Stimulated activated CD8-positive, alpha-beta memory T cell treated with anti-CD3 and anti-CD28 coated beads, Interleukin-2, amount 100 ng/mL, for 48 hours (primary cell): ENCODE measurements around the gene ARPC5L.

ENCODE experiments used
- DNase-seq, 2 donors: peaks; one replicate each; pipeline ENCODE4 v3.0.0-alpha.2; 2020; ENCODE audit warnings: low read depth in 2 of 2

ARPC5L gene

DNA sequence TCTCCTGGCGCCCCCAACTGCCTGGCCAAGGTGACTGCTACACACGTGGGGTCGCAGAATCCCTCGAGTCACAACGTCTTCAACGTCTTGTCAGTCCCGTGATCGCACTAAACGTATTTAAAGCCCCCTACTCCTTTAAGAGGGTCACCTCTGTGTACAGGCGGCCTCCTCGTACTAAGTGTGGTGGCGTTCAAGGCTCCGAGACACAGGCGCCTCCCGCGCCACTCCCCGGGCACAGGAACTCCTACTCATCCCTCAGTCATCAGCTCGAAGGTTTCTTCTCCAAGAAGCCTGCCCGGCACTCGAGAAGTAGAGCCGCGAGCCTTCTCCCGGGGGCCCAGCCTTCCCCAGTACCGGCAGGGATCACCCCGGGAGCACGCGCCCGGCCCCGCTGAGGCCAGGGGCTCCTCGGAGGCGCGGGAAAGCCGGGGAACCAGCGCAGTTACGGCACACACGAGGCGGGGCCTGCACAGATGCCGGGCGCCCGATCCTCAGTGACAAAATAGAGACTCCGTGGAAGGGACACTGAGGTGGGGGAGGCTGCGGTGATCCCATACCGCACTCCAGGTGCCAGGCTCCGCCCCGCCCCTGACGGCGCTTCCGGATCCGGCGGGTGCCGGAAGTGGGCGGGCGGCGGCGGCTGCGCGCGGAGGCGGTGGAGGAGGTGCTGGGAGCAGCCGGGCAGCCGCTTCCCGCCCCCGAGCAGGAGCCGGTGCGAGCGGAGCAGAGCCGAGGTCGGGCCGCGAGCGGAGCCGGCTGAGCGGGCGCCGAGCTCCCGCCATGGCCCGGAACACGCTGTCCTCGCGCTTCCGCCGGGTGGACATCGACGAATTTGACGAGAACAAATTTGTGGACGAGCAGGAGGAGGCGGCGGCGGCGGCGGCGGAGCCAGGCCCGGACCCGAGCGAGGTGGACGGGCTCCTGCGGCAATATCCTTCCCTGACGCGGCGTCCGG, 6.9 kb downstream of the ARPC5L start:
- peak; percentile 88 to 91 for DNase-seq

DNA sequence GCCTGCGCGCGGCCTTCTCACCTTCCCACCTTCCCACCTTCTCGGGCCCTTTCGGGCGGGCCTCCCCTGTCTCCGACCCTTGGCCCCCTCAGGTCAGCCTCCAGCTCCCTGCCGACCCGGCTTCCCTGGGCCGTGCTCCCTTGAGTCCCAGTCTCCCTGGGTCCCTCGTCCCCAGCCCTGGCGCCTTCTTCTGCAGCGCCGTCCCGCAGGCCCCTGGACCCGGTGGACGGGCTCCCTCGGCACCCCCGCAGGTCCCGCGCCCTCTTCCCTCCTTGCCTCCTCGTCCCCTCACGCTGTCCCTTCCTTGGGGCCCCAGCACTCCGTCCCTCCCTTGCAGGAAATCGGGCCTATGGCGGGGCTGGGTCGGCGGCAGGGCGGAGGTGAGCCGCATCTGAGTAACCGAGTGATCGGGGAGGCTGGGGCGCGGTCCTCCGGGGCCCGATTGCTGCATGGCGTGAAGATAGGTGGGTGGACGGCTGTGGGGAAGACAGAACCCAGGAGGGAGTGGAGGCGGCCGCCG, 7.6 kb downstream of the ARPC5L start:
- peak in 1 of 2 donors; percentile 37 for DNase-seq

DNA sequence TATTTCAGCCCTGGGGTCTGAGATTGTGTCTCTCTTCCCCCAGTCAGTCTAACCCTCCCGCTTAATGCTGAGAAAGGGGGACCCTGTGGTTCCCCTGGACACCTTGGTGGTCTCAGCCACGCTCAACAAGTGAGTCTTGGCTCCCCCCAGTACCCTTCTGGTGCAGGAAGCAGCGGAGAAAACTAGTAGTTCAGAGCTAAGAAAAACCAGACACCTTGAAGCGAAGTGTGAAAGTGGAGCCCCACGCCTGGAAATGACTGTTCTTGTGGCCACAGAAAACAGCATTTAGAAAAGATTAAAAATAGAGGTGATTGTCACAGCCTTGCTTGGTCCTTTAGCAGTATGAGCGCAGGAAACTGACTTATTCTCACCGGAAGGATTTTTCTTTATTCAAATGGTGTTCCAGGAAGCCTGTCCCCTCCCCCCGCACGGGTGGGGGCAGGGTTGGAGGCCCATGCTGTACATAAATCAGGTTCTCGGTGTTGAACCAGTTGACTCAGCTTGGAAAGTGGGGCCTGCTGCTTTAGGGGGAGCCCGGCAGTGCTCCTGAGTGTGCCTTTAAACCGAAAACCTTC, 8.1 kb downstream of the ARPC5L start:
- DNase-seq, result peak; percentile 83 to 89

DNA sequence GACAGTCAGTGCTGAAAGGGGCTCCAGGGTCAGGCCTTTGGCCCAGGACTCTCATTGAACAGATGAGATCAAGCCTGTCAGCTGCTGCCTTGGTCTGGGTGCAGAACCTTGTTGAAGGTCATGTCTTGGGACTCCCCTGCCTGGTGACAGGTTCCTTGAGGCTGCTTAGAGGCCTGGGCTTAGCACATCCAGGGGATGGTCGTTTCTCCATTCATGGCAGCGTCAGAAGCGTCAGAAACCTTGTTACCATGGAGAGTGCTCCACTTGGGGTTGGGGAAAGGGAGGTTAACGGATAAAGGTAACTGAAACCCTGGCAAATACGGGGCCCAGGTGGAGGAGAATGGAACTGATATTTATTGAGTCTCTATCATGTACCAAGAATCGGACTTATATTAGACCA, 8.8 kb downstream of the ARPC5L start:
- DNase-seq, result no peak

GRCh38 chr9:124871156-124871561, 9.2 kb downstream of the ARPC5L start:
- DNase-seq, result no peak

DNA sequence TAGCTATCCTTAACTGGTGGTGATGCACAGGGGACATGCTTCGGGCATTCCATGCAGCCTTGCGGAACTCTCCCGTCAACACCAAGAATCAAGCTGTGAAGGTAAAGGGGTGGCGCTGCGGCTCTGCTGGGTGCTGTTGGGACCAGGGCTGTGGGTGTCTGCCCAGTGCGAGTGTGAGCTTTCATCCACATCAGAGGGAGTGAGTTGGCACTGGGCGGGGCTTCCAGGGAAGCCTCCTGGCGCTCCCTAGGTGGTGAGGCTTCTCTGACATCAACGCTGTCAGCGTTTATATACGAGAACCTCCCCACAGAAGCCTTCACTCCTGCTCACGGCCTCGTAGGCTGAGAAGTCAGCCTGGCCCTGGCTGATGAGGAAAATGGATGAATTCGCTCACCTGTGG, 11.7 kb downstream of the ARPC5L start:
- no peak for DNase-seq

DNA sequence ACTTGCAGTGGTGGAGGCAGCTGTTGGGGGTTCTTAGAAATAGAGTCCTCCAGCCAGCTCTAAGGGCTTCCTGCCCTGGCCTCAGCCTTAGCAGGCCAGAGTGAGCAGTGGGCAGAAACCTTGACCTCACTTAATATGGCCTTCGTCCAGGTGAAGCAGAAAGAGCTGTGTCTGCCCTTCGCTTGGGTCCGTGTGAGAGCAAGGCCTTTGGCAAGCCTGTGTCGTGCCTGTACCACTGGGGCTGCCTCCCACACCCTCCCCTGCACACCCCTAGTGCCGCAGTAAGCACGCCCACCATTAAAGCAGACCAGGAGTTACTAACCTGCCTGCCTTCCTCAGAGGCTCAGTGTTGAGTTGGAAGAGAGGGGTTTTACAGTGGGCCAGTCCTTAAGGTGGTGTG, 13.6 kb downstream of the ARPC5L start:
- DNase-seq, result no peak

GRCh38 chr9:124877021-124877782, 15.3 kb downstream of the ARPC5L start:
- DNase-seq, result no peak

- DNase-seq, result no peak
Observed at GRCh38 chr9:124878021-124878420, 16.1 kb downstream of the ARPC5L start.

DNA sequence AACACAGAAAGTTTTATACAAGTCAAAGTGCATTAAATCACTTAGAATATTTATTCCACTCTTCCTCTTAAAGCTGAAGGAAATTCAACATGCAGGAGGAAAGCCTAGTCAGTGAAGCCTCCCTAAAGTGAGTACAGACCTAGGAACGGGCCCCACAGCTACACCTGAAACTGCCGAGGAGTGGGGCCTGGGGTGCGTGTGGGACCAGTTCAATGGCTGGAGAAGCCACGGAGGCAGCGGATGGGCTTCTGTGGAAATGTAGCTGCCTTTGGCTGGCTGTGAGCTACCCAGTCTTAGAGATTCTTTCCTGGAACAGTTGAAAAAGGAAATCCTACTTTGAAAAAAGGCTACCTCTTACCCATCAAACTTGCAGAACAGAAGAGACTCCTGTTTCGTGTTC, 16.6 kb downstream of the ARPC5L start:
- no peak for DNase-seq

DNA sequence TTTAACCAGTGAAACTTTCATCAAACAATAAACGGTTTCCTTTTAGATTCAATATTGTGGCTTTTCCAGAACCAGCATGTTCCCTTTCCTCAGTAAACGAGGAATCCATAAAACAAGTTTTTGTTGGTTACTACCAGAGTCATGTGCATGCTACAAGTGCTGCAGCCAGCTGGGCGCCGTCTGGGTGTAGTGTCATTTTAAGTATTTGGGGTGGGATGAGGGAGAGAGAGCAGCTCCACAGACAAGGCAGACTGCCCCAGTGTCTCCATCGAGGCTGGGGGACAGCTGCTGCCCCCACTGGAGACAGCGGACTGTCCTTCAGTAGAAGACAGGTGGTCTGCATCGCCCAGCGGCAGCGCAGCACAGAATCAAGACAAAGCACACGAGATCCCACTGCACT, 17.3 kb downstream of the ARPC5L start:
- DNase-seq, result no peak

GRCh38 chr9:124880501-124880900, 18.6 kb downstream of the ARPC5L start:
- no peak for DNase-seq

DNA sequence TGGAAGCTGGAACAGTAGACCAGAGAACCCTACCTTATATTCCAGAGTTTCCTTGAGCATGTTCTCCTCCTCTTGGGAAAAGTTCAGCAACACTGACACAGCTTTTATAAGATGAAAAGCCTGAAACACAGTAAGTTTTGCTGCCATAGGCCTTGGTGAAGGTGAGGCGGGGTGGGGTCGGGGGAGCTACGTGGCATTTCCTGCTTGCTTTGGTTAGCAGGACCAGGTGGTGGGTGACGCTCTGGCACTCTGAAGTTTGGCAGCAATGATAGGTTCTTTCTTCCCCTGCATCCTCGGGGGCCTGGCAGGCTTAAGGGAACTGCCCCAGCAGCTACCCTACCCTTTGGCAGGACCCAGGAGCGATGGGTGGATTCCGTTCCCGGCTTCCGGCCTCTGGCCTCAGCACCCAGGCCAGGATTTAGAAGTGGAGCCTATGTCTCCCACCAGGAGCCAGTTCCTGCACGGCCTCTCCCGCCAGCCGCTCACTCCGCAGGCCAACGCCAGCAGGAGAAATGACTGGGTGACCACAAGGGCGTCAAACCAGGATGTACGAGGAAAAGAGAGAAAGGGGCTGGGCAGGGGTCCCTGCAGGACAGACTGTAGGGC, 19.3 kb downstream of the ARPC5L start:
- no peak for DNase-seq

DNA sequence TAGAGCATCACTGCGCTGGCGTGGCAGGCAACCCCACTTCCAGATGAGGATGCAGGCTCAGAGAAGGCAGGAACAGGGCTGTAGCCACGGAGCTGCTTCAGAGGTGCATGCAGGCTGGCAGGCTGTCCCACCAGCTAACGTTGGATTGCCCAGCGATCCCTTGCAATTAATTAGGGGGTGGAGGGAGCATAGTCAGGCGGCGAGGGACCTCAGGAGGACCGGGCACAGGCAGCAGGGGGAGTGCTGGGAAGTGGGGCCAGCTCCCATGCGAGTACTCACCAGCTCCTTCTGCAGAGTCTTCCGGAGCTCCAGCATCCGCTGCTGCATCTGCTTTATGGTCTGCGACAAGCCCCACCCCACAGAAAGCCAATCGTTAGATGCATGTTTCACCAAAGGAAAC, 20.3 kb downstream of the ARPC5L start:
- DNase-seq, result no peak

- no peak for DNase-seq
Observed at GRCh38 chr9:124884376-124884775, 22.4 kb downstream of the ARPC5L start.

DNA sequence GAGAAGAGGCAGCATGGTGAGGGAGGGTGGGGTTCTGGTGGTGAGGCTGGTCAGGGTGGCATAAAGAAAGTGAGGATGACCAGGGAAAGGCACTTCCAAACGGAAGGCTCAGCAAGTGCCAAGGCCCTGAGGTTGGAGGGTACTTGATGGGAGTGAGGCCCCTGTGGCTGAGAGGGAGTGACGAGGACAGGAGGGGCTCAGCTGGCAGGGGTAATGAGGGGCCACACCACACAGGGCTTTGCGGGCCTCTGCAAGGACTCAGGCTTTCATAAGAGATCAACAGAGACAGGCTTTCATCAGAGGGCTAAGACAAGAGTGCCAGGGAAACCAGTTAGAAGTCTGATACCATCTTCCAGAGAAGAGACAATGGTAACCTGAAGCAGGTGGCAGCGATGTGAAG, 23.6 kb downstream of the ARPC5L start:
- no peak for DNase-seq

GRCh38 chr9:124886461-124886860, 24.5 kb downstream of the ARPC5L start:
- no peak for DNase-seq

DNA sequence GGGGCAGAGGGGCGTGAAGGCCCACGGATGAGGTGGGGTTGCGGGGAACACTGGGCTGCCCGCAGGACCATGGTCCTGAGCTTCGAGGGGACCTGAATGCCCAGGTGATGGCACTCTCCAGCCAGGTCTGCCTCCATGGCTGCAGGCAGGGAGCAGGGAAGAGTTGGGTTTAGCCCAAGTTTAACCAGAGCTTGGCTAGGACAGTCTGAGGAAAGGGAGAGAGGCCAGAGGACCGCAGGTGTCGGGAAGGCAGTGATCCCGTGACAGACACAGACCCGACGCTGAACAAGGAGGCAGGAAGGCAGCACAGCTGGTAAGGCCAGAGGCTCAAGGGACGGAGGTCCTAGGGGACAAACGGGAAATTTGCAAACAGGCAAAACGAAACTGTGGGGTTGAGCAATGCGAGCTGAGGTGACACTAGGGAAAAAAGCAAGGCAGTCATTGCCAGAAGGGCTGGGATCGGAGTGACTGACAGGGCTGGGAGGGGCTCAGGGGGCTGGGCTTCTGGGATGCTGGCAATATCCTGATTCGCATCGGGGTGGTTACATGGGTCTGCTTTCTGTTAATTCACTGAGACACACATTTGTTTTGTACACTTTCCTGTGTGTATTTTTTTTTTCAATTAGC, 25.0 kb downstream of the ARPC5L start:
- DNase-seq, result no peak

DNA sequence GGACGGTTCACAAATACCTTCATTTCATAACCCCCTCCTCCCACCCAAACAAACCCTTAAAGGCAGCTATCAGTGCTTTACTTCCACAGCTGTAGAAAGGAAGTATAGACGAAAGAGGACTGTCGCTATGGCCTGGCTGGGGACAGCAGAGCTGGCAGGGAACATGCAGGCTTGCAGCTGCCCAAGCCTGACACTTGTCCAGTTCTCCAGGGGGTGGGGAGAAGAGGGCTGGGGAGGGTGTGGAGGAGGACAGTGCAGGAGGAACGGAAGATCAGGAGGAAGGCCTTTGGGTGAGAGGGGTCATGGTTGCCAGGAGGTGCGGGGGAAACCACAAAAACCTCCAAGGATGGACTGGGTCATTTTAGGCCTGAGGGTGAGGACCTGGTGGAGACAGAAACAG, 25.9 kb downstream of the ARPC5L start:
- no peak for DNase-seq

- DNase-seq, result no peak
Observed at GRCh38 chr9:124889006-124889405, 27.1 kb downstream of the ARPC5L start.

- DNase-seq, result no peak
Observed at GRCh38 chr9:124890179-124890578, 28.2 kb downstream of the ARPC5L start.
